CD4-positive, alpha-beta T cell (primary cell): ENCODE results near the gene GOLGB1. TPM values are rescaled to one million over a fixed set of nuclear protein-coding genes. Genes with fewer than 3 reads are reported as not detected.
A peak's percentile ranks its signal among the peaks of the same experiment; 100 is the strongest.

Experiments
- ATAC-seq: fragments of 200-7000 bp; cut with Tn5 transposase; one replicate; pipeline ENCODE4 v1.10.0; 2022; ENCODE audit warnings: mild to moderate bottlenecking; ENCODE audit not compliant: poor library complexity
- CTCF ChIA-PET: fragments of 350-600 bp; sonication (Branson Sonifier 250); formaldehyde crosslinking; loops from one replicate; lab custom pipeline; 2021; ENCODE audit warnings: antibody characterized with exemption, inconsistent platforms; lab: Charles Lee
- POLR2A ChIA-PET: fragments of 350-600 bp; sonication (Branson Sonifier 250); formaldehyde crosslinking; loops from one replicate; lab custom pipeline; 2021; ENCODE audit warnings: antibody characterized with exemption, inconsistent platforms; lab: Charles Lee
- DNase-seq, 14 experiments: peaks; one replicate each; pipeline ENCODE4 v3.0.0-alpha.2; 2013 to 2020; ENCODE audit warnings: mixed read lengths in 2 of 14
- H3K27ac ChIP-seq, 2 donors: one replicate each; pipeline versions ENCODE4 v1.5.1 to v1.7.0; 2013; ENCODE audit warnings: low read length in 2 of 2, low read depth in 1 of 2, mild to moderate bottlenecking in 1 of 2
- H3K27me3 ChIP-seq, 2 experiments: 1 replicate in 1 of 2; 2 replicates in 1 of 2; pipeline versions ENCODE4 v1.6.1 to v1.7.0; 2013; ENCODE audit warnings: low read length in 2 of 2, control low read depth in 1 of 2, mild to moderate bottlenecking in 1 of 2, moderate library complexity in 1 of 2; ENCODE audit not compliant: insufficient read depth in 2 of 2, control insufficient read depth in 1 of 2
- H3K36me3 ChIP-seq: one replicate; pipeline ENCODE4 v1.6.1; 2013; ENCODE audit warnings: low read length, control low read depth; ENCODE audit not compliant: insufficient read depth
- H3K4me1 ChIP-seq: one replicate; pipeline ENCODE4 v1.6.1; 2013; ENCODE audit warnings: low read length, control low read depth; ENCODE audit not compliant: insufficient read depth
- H3K4me3 ChIP-seq: one replicate; pipeline ENCODE4 v1.5.1; 2013; ENCODE audit warnings: mild to moderate bottlenecking, low read length, moderate library complexity
- H3K9me3 ChIP-seq, 2 experiments: 1 replicate in 1 of 2; 2 replicates in 1 of 2; pipeline versions ENCODE4 v1.6.1 to v1.7.0; 2013; ENCODE audit warnings: low read length in 2 of 2, mild to moderate bottlenecking in 2 of 2, control low read depth in 1 of 2, moderate library complexity in 1 of 2; ENCODE audit not compliant: control insufficient read depth in 1 of 2, insufficient read depth in 1 of 2
- H3K27ac Mint-ChIP-seq: one replicate; pipeline ENCODE4 v1.8.0; 2020; ENCODE audit warnings: mixed read lengths
- H3K27me3 Mint-ChIP-seq: one replicate; pipeline ENCODE4 v1.8.0; 2021; ENCODE audit warnings: mixed read lengths
- H3K36me3 Mint-ChIP-seq: one replicate; pipeline ENCODE4 v1.8.0; 2021; ENCODE audit warnings: low read depth, mixed read lengths
- H3K4me1 Mint-ChIP-seq: one replicate; pipeline ENCODE4 v1.8.0; 2021; ENCODE audit warnings: low read depth, mixed read lengths
- H3K4me3 Mint-ChIP-seq: one replicate; pipeline ENCODE4 v1.8.0; 2020; ENCODE audit warnings: mild to moderate bottlenecking, mixed read lengths
- H3K9me3 Mint-ChIP-seq: one replicate; pipeline ENCODE4 v1.8.0; 2020; ENCODE audit warnings: mixed read lengths
- intact Hi-C, 2 experiments: fragments of 100-400 bp; cut with DNase I in 1 of 2; cut with micrococcal nuclease in 1 of 2; formaldehyde crosslinking; loops; one replicate each; pipeline versions ENCODE4 v1.15.1 to v1.9.0; 2023 to 2025; cut with DNase I, micrococcal nuclease
- total RNA-seq, 174 experiments: library from RNA in 2 of 174; stranded (reverse) in 2 of 174; gene quantifications; one replicate each; pipeline ENCODE4 v1.2.3 and lab custom pipeline; 2021 to 2026
- TF ChIP-seq, protein P1 (sequence below): fragments of 200-600 bp; IDR thresholded peaks from one replicate; pipeline ENCODE4 v1.8.0; 2022; ENCODE audit warnings: antibody characterized with exemption, mild to moderate bottlenecking

Gene GOLGB1
- total RNA-seq, 2 experiments from 2014 or later: 49.8 to 50.2 TPM

DNA sequence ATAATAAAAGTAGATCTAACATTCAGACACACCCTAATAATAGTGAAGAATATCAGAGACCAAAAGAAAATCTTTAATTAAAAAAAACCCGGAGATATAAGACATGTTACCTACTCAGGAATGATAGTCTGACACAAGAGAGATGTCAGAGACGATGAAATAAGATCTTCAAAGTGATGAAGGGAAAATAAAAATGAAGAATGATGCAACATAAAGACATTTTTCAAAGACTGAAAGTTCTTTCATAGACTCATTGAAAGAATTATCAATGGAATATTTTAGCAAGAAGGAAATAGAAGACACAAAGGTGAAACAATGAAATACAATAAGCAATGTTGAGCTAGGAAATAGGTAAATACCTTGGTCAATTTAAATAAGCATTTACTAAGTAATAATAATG, 108.4 kb downstream of the GOLGB1 start:
- DNase-seq: no peak

GRCh38 chr3:121637922-121638321, 111.6 kb downstream of the GOLGB1 start:
- TF ChIP-seq, protein P1, sequence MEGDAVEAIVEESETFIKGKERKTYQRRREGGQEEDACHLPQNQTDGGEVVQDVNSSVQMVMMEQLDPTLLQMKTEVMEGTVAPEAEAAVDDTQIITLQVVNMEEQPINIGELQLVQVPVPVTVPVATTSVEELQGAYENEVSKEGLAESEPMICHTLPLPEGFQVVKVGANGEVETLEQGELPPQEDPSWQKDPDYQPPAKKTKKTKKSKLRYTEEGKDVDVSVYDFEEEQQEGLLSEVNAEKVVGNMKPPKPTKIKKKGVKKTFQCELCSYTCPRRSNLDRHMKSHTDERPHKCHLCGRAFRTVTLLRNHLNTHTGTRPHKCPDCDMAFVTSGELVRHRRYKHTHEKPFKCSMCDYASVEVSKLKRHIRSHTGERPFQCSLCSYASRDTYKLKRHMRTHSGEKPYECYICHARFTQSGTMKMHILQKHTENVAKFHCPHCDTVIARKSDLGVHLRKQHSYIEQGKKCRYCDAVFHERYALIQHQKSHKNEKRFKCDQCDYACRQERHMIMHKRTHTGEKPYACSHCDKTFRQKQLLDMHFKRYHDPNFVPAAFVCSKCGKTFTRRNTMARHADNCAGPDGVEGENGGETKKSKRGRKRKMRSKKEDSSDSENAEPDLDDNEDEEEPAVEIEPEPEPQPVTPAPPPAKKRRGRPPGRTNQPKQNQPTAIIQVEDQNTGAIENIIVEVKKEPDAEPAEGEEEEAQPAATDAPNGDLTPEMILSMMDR: no peak
- Histone ChIP-seq H3K27ac (no peak overlapping the region), H3K36me3 (peaks cover 95% of the 10 kb centered on the region), H3K27me3 (no peaks in the 10 kb centered on the region), H3K4me1 (no peaks in the 10 kb centered on the region), H3K4me3 (no peak overlapping the region), H3K9me3 (no peaks in the 10 kb centered on the region)
- Mint-ChIP-seq H3K36me3 (peaks cover 99% of the 10 kb centered on the region), H3K9me3 (no peaks in the 10 kb centered on the region), H3K4me1 (peaks cover 14% of the 10 kb centered on the region), H3K4me3 (no peak overlapping the region), H3K27ac (peak overlapping the region; percentile 47), H3K27me3 (no peaks in the 10 kb centered on the region)
- no peak for DNase-seq
- ChIA-PET CTCF (no interaction called here), POLR2A (no interaction called here)
- intact Hi-C loops: no loop called here
- no peak for ATAC-seq

More for the DNA sequence above, 108.4 kb downstream of the GOLGB1 start:
- CTCF ChIA-PET: no interaction called here
- no peak for ATAC-seq
- Histone ChIP-seq H3K4me3 (no peak overlapping the region), H3K27me3 (no peaks in the 10 kb centered on the region), H3K9me3 (no peaks in the 10 kb centered on the region), H3K4me1 (no peaks in the 10 kb centered on the region), H3K27ac (no peak overlapping the region), H3K36me3 (peaks cover 91% of the 10 kb centered on the region)
- H3K36me3 Mint-ChIP-seq: peaks cover 94% of the 10 kb centered on the region
- no peak overlapping the region for H3K4me3 Mint-ChIP-seq
- peaks cover 14% of the 10 kb centered on the region for H3K4me1 Mint-ChIP-seq
- no peaks in the 10 kb centered on the region for H3K9me3 Mint-ChIP-seq
- TF ChIP-seq, protein P1: no peak
- H3K27ac Mint-ChIP-seq: no peak overlapping the region
- no peaks in the 10 kb centered on the region for H3K27me3 Mint-ChIP-seq
- intact Hi-C loops: no loop called here
- POLR2A ChIA-PET: no interaction called here

- peaks cover 69% of the 10 kb centered on the region for H3K36me3 Mint-ChIP-seq
These were observed 119.2 kb downstream of the GOLGB1 start for GRCh38 chr3:121630355-121630754.

More at GRCh38 chr3:121630355-121630754, 119.2 kb downstream of the GOLGB1 start:
- ChIA-PET POLR2A (no interaction called here), CTCF (no interaction called here)
- no peak overlapping the region for H3K27ac ChIP-seq
- H3K4me1 ChIP-seq: no peaks in the 10 kb centered on the region
- no peak overlapping the region for H3K4me3 ChIP-seq
- TF ChIP-seq, protein P1: no peak
- Mint-ChIP-seq H3K27ac (peak overlapping the region; percentile 64), H3K9me3 (no peaks in the 10 kb centered on the region), H3K27me3 (no peaks in the 10 kb centered on the region), H3K4me3 (no peak overlapping the region), H3K4me1 (no peaks in the 10 kb centered on the region)
- intact Hi-C loops: no loop called here
- no peaks in the 10 kb centered on the region for H3K9me3 ChIP-seq
- peaks cover 52% of the 10 kb centered on the region for H3K36me3 ChIP-seq
- ATAC-seq (no peak), DNase-seq (no peak)
- H3K27me3 ChIP-seq: no peaks in the 10 kb centered on the region
